Naive B cell (primary cell): ENCODE measurements around the gene LNX1. TPM values are rescaled to one million over a fixed set of nuclear protein-coding genes. Genes with fewer than 3 reads are reported as not detected.

ENCODE experiments used
- ATAC-seq, 2 donors: fragments of 150-1000 bp; cut with Tn5 transposase; 2 replicates each; pipeline ENCODE4 v1.10.0; 2021; ENCODE audit warnings: low read depth in 2 of 2, mild to moderate bottlenecking in 2 of 2, moderate library complexity in 2 of 2
- DNase-seq: peaks from one replicate; pipeline ENCODE4 v3.0.0; 2022
- H3K27ac Mint-ChIP-seq, 6 donors: one replicate each; pipeline ENCODE4 v1.8.0; 2020 to 2022; ENCODE audit warnings: mild to moderate bottlenecking in 6 of 6, mixed read lengths in 6 of 6, moderate library complexity in 5 of 6, inconsistent platforms in 2 of 6
- H3K27me3 Mint-ChIP-seq, 3 donors: one replicate each; pipeline ENCODE4 v1.8.0; 2021 to 2022; ENCODE audit warnings: mixed read lengths in 3 of 3, mild to moderate bottlenecking in 1 of 3
- H3K36me3 Mint-ChIP-seq, 2 donors: one replicate each; pipeline ENCODE4 v1.8.0; 2020 to 2022; ENCODE audit warnings: mixed read lengths in 2 of 2, inconsistent platforms in 1 of 2, mild to moderate bottlenecking in 1 of 2
- H3K4me1 Mint-ChIP-seq, 3 donors: one replicate each; pipeline ENCODE4 v1.8.0; 2020 to 2022; ENCODE audit warnings: mixed read lengths in 3 of 3, inconsistent platforms in 1 of 3, mild to moderate bottlenecking in 1 of 3, moderate library complexity in 1 of 3
- H3K4me3 Mint-ChIP-seq, 8 donors: one replicate each; pipeline ENCODE4 v1.8.0; 2020 to 2022; ENCODE audit warnings: mild to moderate bottlenecking in 8 of 8, mixed read lengths in 8 of 8, moderate library complexity in 8 of 8, inconsistent platforms in 2 of 8
- H3K9me3 Mint-ChIP-seq, 7 donors: one replicate each; pipeline ENCODE4 v1.8.0; 2020 to 2022; ENCODE audit warnings: mixed read lengths in 7 of 7, mild to moderate bottlenecking in 5 of 7, inconsistent platforms in 2 of 7, moderate library complexity in 1 of 7
- polyA plus RNA-seq, 6 donors: library from polyadenylated mRNA; unstranded; fragments of 300-500 nt; fragmentation: Illumina TruSeq; gene quantifications; one replicate each; pipeline ENCODE4 v1.2.3, GENCODE V29; 2021; ENCODE audit warnings: low read depth in 6 of 6

The LNX1 gene
- polyA plus RNA-seq, 6 donors from 2014 or later: 0.09 to 0.67 (median 0.49) TPM; not detected in 1

GRCh38 chr4:53490161-53490956, 100.9 kb downstream of the LNX1 start:
- DNase-seq (no peak), ATAC-seq (no peak)
- no peaks in the 10 kb centered on the region for H3K36me3 Mint-ChIP-seq
- no peaks in the 10 kb centered on the region for H3K4me1 Mint-ChIP-seq
- peaks cover 12 to 18% (median 14%) of the 10 kb centered on the region in 3 donors for H3K27me3 Mint-ChIP-seq
- peaks cover 0 to 4% (median 0%) of the 10 kb centered on the region in 7 donors for H3K9me3 Mint-ChIP-seq
- H3K27ac Mint-ChIP-seq: no peak overlapping the region
- no peak overlapping the region for H3K4me3 Mint-ChIP-seq

GRCh38 chr4:53489279-53489889, 101.9 kb downstream of the LNX1 start:
- Mint-ChIP-seq H3K4me3 (no peak overlapping the region), H3K36me3 (no peaks in the 10 kb centered on the region), H3K27ac (no peak overlapping the region), H3K27me3 (peaks cover 12 to 18% (median 14%) of the 10 kb centered on the region in 3 donors), H3K9me3 (peaks cover 0 to 4% (median 0%) of the 10 kb centered on the region in 7 donors), H3K4me1 (no peaks in the 10 kb centered on the region)
- DNase-seq: no peak
- no peak for ATAC-seq

- H3K27ac Mint-ChIP-seq: no peak overlapping the region
- no peaks in the 10 kb centered on the region for H3K4me1 Mint-ChIP-seq
- no peak for ATAC-seq
- H3K27me3 Mint-ChIP-seq: peaks cover 12 to 21% (median 18%) of the 10 kb centered on the region in 3 donors
- DNase-seq: no peak
- H3K36me3 Mint-ChIP-seq: no peaks in the 10 kb centered on the region
- peaks cover 0 to 6% (median 3%) of the 10 kb centered on the region in 7 donors for H3K9me3 Mint-ChIP-seq
- H3K4me3 Mint-ChIP-seq: no peak overlapping the region
These were observed 103.5 kb downstream of the LNX1 start for GRCh38 chr4:53487766-53488165.

GRCh38 chr4:53485658-53486040, 105.6 kb downstream of the LNX1 start:
- no peaks in the 10 kb centered on the region for H3K4me1 Mint-ChIP-seq
- ATAC-seq: no peak

GRCh38 chr4:53484911-53485657, 106.2 kb downstream of the LNX1 start:
- Mint-ChIP-seq H3K9me3 (peaks cover 0 to 14% (median 2%) of the 10 kb centered on the region in 7 donors), H3K27ac (no peak overlapping the region), H3K4me3 (no peak overlapping the region), H3K4me1 (no peaks in the 10 kb centered on the region), H3K36me3 (no peaks in the 10 kb centered on the region), H3K27me3 (peaks cover 12 to 21% (median 18%) of the 10 kb centered on the region in 3 donors)
- ATAC-seq: no peak
- no peak for DNase-seq

More at GRCh38 chr4:53485658-53486040, 105.6 kb downstream of the LNX1 start:
- peaks cover 0 to 14% (median 2%) of the 10 kb centered on the region in 7 donors for H3K9me3 Mint-ChIP-seq
- H3K27me3 Mint-ChIP-seq: peaks cover 12 to 21% (median 18%) of the 10 kb centered on the region in 3 donors
- H3K36me3 Mint-ChIP-seq: no peaks in the 10 kb centered on the region
- H3K4me3 Mint-ChIP-seq: no peak overlapping the region
- no peak for DNase-seq
- no peak overlapping the region for H3K27ac Mint-ChIP-seq

GRCh38 chr4:53483250-53483649, 108.0 kb downstream of the LNX1 start:
- Mint-ChIP-seq H3K27ac (no peak overlapping the region), H3K4me3 (no peak overlapping the region), H3K9me3 (peaks cover 0 to 14% (median 2%) of the 10 kb centered on the region in 7 donors), H3K4me1 (no peaks in the 10 kb centered on the region), H3K36me3 (no peaks in the 10 kb centered on the region), H3K27me3 (peaks cover 10 to 19% (median 14%) of the 10 kb centered on the region in 3 donors)
- ATAC-seq: no peak
- no peak for DNase-seq

GRCh38 chr4:53481586-53481985, 109.7 kb downstream of the LNX1 start:
- no peaks in the 10 kb centered on the region for H3K4me1 Mint-ChIP-seq
- no peaks in the 10 kb centered on the region for H3K36me3 Mint-ChIP-seq
- no peak for ATAC-seq

GRCh38 chr4:53480909-53481308, 110.4 kb downstream of the LNX1 start:
- H3K36me3 Mint-ChIP-seq: no peaks in the 10 kb centered on the region
- H3K27ac Mint-ChIP-seq: no peak overlapping the region
- H3K9me3 Mint-ChIP-seq: peaks cover 0 to 14% (median 2%) of the 10 kb centered on the region in 7 donors
- H3K4me1 Mint-ChIP-seq: no peaks in the 10 kb centered on the region
- ATAC-seq (no peak), DNase-seq (no peak)
- no peak overlapping the region for H3K4me3 Mint-ChIP-seq
- peaks cover under 1 to 9% (median 3%) of the 10 kb centered on the region in 3 donors for H3K27me3 Mint-ChIP-seq

More at GRCh38 chr4:53481586-53481985, 109.7 kb downstream of the LNX1 start:
- H3K4me3 Mint-ChIP-seq: no peak overlapping the region
- DNase-seq: no peak
- H3K27ac Mint-ChIP-seq: no peak overlapping the region
- H3K27me3 Mint-ChIP-seq: peaks cover 5 to 16% (median 8%) of the 10 kb centered on the region in 3 donors
- H3K9me3 Mint-ChIP-seq: peaks cover 0 to 14% (median 2%) of the 10 kb centered on the region in 7 donors

- Mint-ChIP-seq H3K27ac (no peak overlapping the region), H3K4me3 (no peak overlapping the region), H3K36me3 (no peaks in the 10 kb centered on the region), H3K9me3 (peaks cover 0 to 14% (median 2%) of the 10 kb centered on the region in 7 donors), H3K27me3 (peaks cover 0 to 7% (median 0%) of the 10 kb centered on the region in 3 donors), H3K4me1 (no peaks in the 10 kb centered on the region)
- ATAC-seq (no peak), DNase-seq (no peak)
These were observed 111.4 kb downstream of the LNX1 start for GRCh38 chr4:53479736-53480525.

GRCh38 chr4:53478671-53479456, 112.4 kb downstream of the LNX1 start:
- Mint-ChIP-seq H3K4me1 (no peaks in the 10 kb centered on the region), H3K36me3 (no peaks in the 10 kb centered on the region)

GRCh38 chr4:53477636-53478035, 113.7 kb downstream of the LNX1 start:
- ATAC-seq (no peak), DNase-seq (no peak)
- Mint-ChIP-seq H3K4me1 (no peaks in the 10 kb centered on the region), H3K36me3 (no peaks in the 10 kb centered on the region), H3K27me3 (no peaks in the 10 kb centered on the region), H3K9me3 (peaks cover 3 to 14% (median 9%) of the 10 kb centered on the region in 7 donors), H3K4me3 (no peak overlapping the region), H3K27ac (no peak overlapping the region)

More at GRCh38 chr4:53478671-53479456, 112.4 kb downstream of the LNX1 start:
- Mint-ChIP-seq H3K27ac (no peak overlapping the region), H3K9me3 (peaks cover 0 to 14% (median 0%) of the 10 kb centered on the region in 7 donors), H3K4me3 (no peak overlapping the region), H3K27me3 (peaks cover 0 to 7% (median 0%) of the 10 kb centered on the region in 3 donors)
- DNase-seq (no peak), ATAC-seq (no peak)

GRCh38 chr4:53477038-53477565, 114.2 kb downstream of the LNX1 start:
- Mint-ChIP-seq H3K27ac (no peak overlapping the region), H3K4me3 (no peak overlapping the region)

More at GRCh38 chr4:53477038-53477565, 114.2 kb downstream of the LNX1 start:
- ATAC-seq: no peak
- no peak for DNase-seq
- H3K9me3 Mint-ChIP-seq: peaks cover 6 to 17% (median 10%) of the 10 kb centered on the region in 7 donors
- H3K36me3 Mint-ChIP-seq: no peaks in the 10 kb centered on the region
- no peaks in the 10 kb centered on the region for H3K4me1 Mint-ChIP-seq
- no peaks in the 10 kb centered on the region for H3K27me3 Mint-ChIP-seq
